Measurements from ENCODE around the gene SNX13. TPM values are rescaled to one million over a fixed set of nuclear protein-coding genes. Genes with fewer than 3 reads are reported as not detected.

The SNX13 gene
- total and polyA plus RNA-seq, 9 of the 15 experiments (the other 6 are each of a cell fraction or from before 2014, with no cell fraction given), result 5.6 to 33.2 (median 25.4) TPM

GRCh38 chr7:17940302-17940883, at the start of gene SNX13 (continued):
- no peak for TF ChIP-seq ZBTB43 (CRISPR knock-in tag; IDR thresholded peaks at IDR 0.05)
- no peak for TF ChIP-seq ZKSCAN1 (IDR thresholded peaks at IDR 0.05; ENCODE audit: low read depth, low read length)
- no peak for TF ChIP-seq TSC22D4 (tag; IDR thresholded peaks at IDR 0.05)
- TF ChIP-seq FOXP4 (CRISPR knock-in tag; IDR thresholded peaks at IDR 0.05; ENCODE audit: borderline replicate concordance), result no peak
- peak; percentile 16; the same call in 1 of the 2 replicates for TF ChIP-seq ATF1 (CRISPR knock-in tag; IDR thresholded peaks at IDR 0.05)
- TF ChIP-seq ATF1 (tag; IDR thresholded peaks at IDR 0.05), result peak; percentile 88
- no peak for TF ChIP-seq ZNF766 (CRISPR knock-in tag; conservative IDR thresholded peaks at IDR 0.05)
- TF ChIP-seq, protein P1, sequence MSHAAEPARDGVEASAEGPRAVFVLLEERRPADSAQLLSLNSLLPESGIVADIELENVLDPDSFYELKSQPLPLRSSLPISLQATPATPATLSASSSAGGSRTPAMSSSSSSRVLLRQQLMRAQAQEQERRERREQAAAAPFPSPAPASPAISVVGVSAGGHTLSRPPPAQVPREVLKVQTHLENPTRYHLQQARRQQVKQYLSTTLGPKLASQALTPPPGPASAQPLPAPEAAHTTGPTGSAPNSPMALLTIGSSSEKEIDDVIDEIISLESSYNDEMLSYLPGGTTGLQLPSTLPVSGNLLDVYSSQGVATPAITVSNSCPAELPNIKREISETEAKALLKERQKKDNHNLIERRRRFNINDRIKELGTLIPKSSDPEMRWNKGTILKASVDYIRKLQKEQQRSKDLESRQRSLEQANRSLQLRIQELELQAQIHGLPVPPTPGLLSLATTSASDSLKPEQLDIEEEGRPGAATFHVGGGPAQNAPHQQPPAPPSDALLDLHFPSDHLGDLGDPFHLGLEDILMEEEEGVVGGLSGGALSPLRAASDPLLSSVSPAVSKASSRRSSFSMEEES (CRISPR knock-in tag; IDR thresholded peaks at IDR 0.05), result peak; percentile 92
- no peak for TF ChIP-seq ZNF274 (IDR thresholded peaks at IDR 0.05; ENCODE audit: borderline replicate concordance, low read depth, low read length)
- TF ChIP-seq LEF1 (IDR thresholded peaks at IDR 0.05), result no peak
- TF ChIP-seq GTF2F1 (IDR thresholded peaks at IDR 0.05; ENCODE audit: low read depth, low read length), result no peak
- peak; percentile 73; the same call in 1 of the 2 replicates for TF ChIP-seq RNF2 (IDR thresholded peaks at IDR 0.05)
- TF ChIP-seq, protein P2, sequence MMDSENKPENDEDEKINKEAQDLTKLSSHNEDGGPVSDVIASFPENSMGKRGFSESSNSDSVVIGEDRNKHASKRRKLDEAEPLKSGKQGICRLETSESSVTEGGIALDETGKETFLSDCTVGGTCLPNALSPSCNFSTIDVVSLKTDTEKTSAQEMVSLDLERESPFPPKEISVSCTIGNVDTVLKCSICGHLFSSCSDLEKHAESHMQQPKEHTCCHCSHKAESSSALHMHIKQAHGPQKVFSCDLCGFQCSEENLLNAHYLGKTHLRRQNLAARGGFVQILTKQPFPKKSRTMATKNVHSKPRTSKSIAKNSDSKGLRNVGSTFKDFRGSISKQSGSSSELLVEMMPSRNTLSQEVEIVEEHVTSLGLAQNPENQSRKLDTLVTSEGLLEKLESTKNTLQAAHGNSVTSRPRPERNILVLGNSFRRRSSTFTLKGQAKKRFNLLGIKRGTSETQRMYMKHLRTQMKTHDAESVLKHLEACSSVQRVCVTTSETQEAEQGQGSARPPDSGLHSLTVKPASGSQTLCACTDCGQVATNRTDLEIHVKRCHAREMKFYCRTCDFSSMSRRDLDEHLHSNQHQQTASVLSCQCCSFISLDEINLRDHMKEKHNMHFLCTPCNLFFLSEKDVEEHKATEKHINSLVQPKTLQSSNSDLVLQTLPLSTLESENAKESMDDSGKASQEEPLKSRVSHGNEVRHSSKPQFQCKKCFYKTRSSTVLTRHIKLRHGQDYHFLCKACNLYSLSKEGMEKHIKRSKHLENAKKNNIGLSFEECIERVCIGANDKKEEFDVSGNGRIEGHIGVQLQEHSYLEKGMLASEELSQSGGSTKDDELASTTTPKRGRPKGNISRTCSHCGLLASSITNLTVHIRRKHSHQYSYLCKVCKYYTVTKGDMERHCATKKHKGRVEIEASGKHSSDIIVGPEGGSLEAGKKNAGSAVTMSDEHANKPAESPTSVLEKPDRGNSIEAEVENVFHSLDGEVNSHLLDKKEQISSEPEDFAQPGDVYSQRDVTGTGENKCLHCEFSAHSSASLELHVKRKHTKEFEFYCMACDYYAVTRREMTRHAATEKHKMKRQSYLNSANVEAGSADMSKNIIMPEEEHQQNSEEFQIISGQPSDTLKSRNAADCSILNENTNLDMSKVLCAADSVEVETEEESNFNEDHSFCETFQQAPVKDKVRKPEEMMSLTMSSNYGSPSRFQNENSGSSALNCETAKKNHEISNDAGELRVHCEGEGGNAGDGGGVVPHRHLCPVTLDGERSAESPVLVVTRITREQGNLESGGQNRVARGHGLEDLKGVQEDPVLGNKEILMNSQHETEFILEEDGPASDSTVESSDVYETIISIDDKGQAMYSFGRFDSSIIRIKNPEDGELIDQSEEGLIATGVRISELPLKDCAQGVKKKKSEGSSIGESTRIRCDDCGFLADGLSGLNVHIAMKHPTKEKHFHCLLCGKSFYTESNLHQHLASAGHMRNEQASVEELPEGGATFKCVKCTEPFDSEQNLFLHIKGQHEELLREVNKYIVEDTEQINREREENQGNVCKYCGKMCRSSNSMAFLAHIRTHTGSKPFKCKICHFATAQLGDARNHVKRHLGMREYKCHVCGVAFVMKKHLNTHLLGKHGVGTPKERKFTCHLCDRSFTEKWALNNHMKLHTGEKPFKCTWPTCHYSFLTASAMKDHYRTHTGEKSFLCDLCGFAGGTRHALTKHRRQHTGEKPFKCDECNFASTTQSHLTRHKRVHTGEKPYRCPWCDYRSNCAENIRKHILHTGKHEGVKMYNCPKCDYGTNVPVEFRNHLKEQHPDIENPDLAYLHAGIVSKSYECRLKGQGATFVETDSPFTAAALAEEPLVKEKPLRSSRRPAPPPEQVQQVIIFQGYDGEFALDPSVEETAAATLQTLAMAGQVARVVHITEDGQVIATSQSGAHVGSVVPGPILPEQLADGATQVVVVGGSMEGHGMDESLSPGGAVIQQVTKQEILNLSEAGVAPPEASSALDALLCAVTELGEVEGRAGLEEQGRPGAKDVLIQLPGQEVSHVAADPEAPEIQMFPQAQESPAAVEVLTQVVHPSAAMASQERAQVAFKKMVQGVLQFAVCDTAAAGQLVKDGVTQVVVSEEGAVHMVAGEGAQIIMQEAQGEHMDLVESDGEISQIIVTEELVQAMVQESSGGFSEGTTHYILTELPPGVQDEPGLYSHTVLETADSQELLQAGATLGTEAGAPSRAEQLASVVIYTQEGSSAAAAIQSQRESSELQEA (IDR thresholded peaks at IDR 0.05; ENCODE audit: low read depth), result no peak
- no peak for TF ChIP-seq FOXM1 (IDR thresholded peaks at IDR 0.05; ENCODE audit: low read depth)
- no peak for TF ChIP-seq FOXM1 (CRISPR knock-in tag; IDR thresholded peaks at IDR 0.05; ENCODE audit: low read depth)
- TF ChIP-seq CHD2 (IDR thresholded peaks at IDR 0.05; ENCODE audit: low read depth, low read length), result no peak
- no peak for TF ChIP-seq HLTF (IDR thresholded peaks at IDR 0.05)

Measured in K562 (cell line).